ENCODE measurements around the gene PKM.
A peak's percentile ranks its signal among the peaks of the same experiment; 100 is the strongest.
"Not testable (repeated sequence)": the region's sequence is repeated elsewhere in the genome, so short reads cannot be mapped to it uniquely, and the experiment has no call there.

Gene PKM

DNA sequence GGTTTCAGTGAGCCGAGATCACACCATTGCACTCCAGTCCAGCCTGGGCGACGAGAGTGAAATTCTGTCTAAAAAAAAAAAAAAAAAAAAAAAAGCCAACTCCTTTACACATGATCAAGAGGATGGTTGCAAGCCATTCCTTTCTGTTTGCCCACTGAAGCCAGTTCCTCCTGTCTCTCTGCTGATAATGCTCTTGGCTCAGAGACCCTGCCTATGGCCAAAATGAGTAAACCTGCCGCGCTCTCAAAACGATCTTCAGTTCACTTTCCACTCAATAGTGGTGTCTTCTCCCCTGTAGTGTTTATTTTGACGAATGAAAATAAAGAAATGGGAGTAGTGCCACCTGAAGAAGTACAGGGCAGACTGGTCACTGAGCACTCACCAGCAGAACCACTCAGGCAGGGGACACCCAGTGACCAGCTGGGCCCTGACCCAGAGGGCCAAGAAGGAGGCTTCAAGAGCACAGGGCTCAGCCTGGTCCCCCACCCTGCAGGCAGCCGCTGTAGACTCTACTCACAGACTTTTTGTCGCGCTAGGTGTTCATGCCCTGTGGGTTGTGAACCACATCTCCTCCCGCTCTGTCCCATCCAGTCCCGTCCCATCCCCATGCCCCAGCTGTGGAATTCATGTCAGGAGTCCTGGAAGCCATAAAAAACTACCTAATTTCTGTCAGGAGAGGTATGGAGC, 57.0 kb downstream of the PKM start:
- TF ChIP-seq, protein P1, sequence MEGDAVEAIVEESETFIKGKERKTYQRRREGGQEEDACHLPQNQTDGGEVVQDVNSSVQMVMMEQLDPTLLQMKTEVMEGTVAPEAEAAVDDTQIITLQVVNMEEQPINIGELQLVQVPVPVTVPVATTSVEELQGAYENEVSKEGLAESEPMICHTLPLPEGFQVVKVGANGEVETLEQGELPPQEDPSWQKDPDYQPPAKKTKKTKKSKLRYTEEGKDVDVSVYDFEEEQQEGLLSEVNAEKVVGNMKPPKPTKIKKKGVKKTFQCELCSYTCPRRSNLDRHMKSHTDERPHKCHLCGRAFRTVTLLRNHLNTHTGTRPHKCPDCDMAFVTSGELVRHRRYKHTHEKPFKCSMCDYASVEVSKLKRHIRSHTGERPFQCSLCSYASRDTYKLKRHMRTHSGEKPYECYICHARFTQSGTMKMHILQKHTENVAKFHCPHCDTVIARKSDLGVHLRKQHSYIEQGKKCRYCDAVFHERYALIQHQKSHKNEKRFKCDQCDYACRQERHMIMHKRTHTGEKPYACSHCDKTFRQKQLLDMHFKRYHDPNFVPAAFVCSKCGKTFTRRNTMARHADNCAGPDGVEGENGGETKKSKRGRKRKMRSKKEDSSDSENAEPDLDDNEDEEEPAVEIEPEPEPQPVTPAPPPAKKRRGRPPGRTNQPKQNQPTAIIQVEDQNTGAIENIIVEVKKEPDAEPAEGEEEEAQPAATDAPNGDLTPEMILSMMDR (IDR thresholded peaks at IDR 0.05; ENCODE audit: control insufficient read depth, extremely low read depth, insufficient read depth): no peak
- DNase-seq (ENCODE audit: low read depth): peak; percentile 63
- H3K4me3 ChIP-seq (ENCODE audit: low read depth, low read length): no peak overlapping the region

DNA sequence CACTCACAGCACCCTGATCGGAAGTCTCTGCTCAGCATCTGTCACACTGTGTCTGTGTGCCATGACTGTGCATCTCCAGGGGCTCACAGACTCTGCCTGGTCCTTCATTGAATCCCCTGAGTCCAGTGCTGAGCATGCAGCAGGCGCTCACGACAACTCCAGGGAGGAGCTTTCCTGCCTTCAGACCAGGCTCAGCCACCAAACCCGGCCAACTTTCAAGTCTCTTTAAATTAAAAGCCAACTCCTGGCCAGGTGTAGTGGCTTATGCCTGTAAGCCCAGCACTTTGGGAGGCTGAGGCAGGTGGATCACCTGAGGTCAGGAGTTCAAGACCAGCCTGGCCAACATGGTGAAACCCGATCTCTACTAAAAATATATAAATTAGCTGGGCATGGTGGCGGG, 57.6 kb downstream of the PKM start:
- TF ChIP-seq, protein P1 (IDR thresholded peaks at IDR 0.05; ENCODE audit: control insufficient read depth, extremely low read depth, insufficient read depth): no peak
- H3K4me3 ChIP-seq (ENCODE audit: low read depth, low read length): no peak overlapping the region
- no peak for DNase-seq (ENCODE audit: low read depth)

DNA sequence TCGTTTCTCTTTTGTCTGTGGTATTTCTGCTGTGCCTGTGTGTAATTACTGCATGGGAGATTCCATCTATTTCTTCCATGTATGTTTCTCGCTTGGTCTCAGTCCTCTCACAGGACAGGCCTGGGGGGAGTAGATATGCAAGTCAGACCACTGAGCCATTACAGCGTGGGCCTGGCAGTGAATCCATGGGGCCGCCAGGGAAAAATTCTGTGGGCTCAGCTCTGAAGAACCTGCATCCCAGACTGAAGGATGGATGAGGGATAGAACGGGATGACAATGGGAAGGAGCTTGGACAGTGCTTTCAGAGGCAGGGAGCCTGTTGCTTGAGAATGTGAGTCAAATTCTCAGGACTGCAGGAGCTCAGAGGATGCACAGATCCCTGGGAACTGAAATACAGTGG, 58.2 kb downstream of the PKM start:
- DNase-seq (ENCODE audit: low read depth): no peak
- no peak overlapping the region for H3K4me3 ChIP-seq (ENCODE audit: low read depth, low read length)
- TF ChIP-seq, protein P1 (IDR thresholded peaks at IDR 0.05; ENCODE audit: control insufficient read depth, extremely low read depth, insufficient read depth): no peak

DNA sequence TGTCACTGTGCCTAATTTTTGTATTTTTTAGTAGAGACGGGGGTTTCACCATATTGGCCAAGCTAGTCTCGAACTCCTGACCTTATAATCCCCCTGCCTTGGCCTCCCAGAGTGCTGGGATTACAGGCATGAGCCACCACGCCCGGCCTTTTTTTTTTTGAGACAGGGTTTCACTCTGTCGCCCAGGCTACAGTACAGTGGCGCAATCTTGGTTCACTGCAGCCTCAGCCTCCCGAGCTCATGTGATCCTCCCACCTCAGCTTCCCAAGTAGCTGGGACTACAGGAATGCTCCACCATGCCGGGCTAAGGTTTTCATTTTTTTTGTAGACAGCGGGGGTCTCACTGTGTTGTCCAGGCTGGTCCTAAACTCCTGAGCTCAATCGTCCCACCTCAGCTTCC, 59.0 kb downstream of the PKM start:
- not testable (repeated sequence) for H3K4me3 ChIP-seq (ENCODE audit: low read depth, low read length); DNase-seq (ENCODE audit: low read depth)

DNA sequence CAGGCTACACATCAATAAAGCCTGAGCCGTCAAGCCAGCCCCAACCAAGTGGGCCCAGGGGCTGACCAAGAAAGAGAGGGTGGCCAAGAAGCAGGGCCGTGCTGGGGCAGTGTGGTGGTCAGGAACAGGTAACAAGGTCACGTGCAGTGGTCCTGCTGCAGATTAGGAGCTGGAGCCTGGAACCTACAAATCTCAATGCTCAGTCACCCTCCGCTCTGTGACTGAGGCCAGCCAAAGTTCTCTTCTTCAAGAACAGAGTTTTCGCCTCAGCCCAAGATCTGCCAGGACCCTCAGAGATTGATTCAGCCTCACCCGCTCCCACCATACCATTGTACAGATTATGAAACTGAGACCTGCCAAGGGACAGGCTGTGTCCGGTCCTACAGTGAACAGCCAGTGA, 60.3 kb downstream of the PKM start:
- no peak for DNase-seq (ENCODE audit: low read depth)
- TF ChIP-seq, protein P1 (IDR thresholded peaks at IDR 0.05; ENCODE audit: control insufficient read depth, extremely low read depth, insufficient read depth): no peak
- no peak overlapping the region for H3K4me3 ChIP-seq (ENCODE audit: low read depth, low read length)

DNA sequence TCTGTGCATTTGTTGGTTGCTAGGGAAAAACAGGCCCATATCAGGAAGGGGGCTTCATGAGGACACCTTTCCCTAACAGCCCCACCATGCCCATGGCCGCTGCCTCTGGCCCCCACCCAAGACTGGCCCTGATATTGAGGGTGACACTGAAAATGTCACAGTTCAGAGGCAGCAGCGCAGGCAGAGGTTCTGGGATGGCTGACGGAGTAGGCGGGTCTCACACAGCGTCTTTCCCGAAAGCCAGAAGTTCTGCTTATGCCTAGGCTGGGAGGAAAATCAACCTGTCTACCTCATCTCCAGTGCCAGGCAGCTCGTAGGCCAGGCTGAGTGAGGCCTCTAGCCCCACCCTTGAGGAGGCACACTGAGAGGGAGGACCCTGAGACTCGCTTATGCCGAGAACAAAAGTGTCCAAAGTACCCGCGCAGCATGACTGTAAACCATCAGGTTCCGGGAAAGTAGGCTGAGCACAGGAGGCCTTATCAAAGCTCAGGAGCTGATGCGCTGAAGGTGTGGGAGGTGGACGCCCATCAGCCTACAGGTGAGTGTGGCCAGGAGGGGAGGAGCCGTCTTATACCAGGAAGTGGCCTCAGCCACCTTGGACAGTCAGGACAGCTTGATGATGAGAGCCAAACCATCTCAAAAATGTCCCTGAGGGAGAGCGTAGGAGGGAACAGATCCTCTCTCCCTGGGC, 60.9 kb downstream of the PKM start:
- no peak overlapping the region for H3K4me3 ChIP-seq (ENCODE audit: low read depth, low read length)
- DNase-seq (ENCODE audit: low read depth): no peak
- TF ChIP-seq, protein P1 (IDR thresholded peaks at IDR 0.05; ENCODE audit: control insufficient read depth, extremely low read depth, insufficient read depth): no peak

DNA sequence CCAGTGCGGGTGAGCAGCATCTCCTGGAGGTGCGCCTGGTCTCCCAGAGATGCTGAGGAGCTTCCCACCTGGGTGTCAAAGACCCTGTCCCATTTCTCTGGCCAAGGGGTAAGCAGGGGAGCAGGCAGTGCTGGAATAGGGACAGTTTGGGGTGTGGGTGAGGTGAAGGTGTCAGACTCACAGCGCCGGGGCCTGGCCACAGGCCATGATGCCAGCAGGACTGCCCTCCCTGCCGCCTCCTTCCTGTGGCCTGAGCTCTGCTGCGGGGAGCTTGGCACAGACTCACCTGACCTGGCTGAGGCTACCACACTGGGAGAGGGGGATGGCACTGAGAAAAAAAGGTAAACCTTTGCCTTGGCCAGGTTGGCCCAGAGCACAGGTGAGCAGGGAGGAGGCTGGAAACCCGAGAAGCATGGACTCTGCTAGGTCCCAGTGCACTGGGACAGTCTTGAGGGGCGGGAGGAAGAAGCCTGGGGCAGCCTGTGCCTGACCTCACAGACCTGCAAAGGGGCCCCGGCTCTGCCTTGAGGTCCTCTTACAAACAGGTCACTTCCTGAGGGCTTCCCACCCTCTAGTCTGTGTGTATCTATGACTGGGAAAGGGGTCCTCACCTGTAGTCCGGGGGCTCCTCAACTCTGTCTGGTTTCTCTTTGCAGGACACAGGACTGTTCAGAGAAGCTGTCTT, 61.6 kb downstream of the PKM start:
- TF ChIP-seq, protein P1 (IDR thresholded peaks at IDR 0.05; ENCODE audit: control insufficient read depth, extremely low read depth, insufficient read depth): no peak
- DNase-seq (ENCODE audit: low read depth): no peak
- no peak overlapping the region for H3K4me3 ChIP-seq (ENCODE audit: low read depth, low read length)

Measured in LNCaP clone FGC (cell line).